T-helper 2 cell treated with Interferon-gamma antibody and Interleukin-4, amounts not matched to agents 5 μg/mL and 100 μg/mL, for 36 hours (primary cell): ENCODE measurements around the gene WASF2.
A peak's percentile ranks its signal among the peaks of the same experiment; 100 is the strongest.
"Not testable (repeated sequence)": the region's sequence is repeated elsewhere in the genome, so short reads cannot be mapped to it uniquely, and the experiment has no call there.

Experiments
- DNase-seq: peaks from one replicate; pipeline ENCODE4 v3.0.0; 2021; ENCODE audit warnings: low spot score
- H3K27ac Mint-ChIP-seq: one replicate; pipeline ENCODE4 v1.8.0; 2021; ENCODE audit warnings: mild to moderate bottlenecking, mixed read lengths
- H3K27me3 Mint-ChIP-seq: one replicate; pipeline ENCODE4 v1.8.0; 2021; ENCODE audit warnings: low read depth, mixed read lengths
- H3K36me3 Mint-ChIP-seq: one replicate; pipeline ENCODE4 v1.8.0; 2021; ENCODE audit warnings: low read depth, mixed read lengths
- H3K4me1 Mint-ChIP-seq: one replicate; pipeline ENCODE4 v1.8.0; 2021; ENCODE audit warnings: low read depth, mixed read lengths
- H3K4me3 Mint-ChIP-seq: one replicate; pipeline ENCODE4 v1.8.0; 2022; ENCODE audit warnings: mild to moderate bottlenecking, moderate library complexity, mixed read lengths
- H3K9me3 Mint-ChIP-seq: one replicate; pipeline ENCODE4 v1.8.0; 2021; ENCODE audit warnings: mixed read lengths

WASF2 gene

DNA sequence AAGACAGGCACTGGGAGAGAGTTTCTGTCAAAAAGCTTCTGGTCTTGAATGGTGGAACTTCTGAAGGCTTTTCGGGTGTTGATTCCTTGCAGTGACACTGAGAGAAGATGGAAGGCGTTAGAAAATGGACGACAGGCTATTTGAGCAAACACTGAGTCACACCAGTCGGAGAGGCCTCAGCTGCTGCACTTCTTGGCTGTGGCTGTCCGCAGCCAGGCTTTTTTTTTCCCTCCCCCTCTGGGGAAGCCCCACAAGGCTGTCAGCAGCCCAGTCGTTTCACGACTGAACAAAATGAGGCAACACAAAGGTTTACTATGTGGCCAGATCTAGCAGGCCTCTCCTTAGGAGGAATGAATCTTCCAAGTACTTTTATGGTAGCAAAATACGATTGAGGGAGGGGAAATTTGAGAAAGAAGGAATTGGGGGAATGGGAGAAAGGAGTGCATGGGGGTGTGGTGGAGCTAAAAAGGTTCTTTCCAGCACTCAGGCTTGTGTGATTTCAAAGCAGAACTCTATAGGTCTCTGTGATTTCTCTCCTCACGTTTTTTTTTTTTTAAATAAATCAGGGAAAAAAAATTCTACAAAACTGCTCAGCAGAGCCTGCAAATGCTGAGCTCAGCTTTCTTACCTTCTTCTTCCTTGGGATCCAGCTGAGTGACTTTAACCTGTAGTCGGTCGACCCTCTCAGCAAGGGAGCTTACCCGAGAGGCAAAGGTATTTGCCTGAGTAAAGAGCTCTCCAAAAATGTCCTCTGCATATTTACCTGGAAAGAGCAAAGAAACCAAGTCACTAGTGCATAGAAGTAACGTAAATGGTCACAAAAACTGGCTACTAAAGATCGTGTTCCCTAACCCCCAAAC, 71.4 kb downstream of the WASF2 start:
- Mint-ChIP-seq H3K4me1 (peaks cover 47% of the 10 kb centered on the region), H3K27me3 (no peaks in the 10 kb centered on the region), H3K36me3 (peaks cover 48% of the 10 kb centered on the region), H3K27ac (peak overlapping the region; percentile 76), H3K9me3 (no peaks in the 10 kb centered on the region), H3K4me3 (peak overlapping the region; percentile 45)
- DNase-seq: peak; percentile 83

DNA sequence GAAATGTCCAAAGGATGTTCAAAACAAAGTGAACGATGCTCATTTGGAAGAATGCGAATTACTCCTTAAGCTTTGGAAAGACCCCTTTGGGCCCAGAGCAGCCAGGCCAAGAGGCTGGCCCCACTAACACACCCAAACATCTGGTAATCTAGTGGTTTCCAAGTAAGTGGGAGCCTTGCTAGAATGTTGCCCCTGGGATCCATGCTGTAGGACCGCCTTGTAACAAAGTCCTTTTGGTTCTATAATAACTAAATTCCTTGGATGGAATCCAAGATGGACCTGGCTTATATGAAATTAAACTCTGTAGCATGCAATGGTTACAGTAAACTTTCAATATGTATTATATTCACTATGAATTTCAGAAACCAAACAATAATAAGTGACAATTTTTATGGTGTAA, 72.3 kb downstream of the WASF2 start:
- peaks cover 44% of the 10 kb centered on the region for H3K4me1 Mint-ChIP-seq
- H3K9me3 Mint-ChIP-seq: no peaks in the 10 kb centered on the region
- DNase-seq: no peak
- no peak overlapping the region for H3K4me3 Mint-ChIP-seq
- H3K27ac Mint-ChIP-seq: peak overlapping the region; percentile 76
- H3K36me3 Mint-ChIP-seq: peaks cover 56% of the 10 kb centered on the region
- no peaks in the 10 kb centered on the region for H3K27me3 Mint-ChIP-seq

DNA sequence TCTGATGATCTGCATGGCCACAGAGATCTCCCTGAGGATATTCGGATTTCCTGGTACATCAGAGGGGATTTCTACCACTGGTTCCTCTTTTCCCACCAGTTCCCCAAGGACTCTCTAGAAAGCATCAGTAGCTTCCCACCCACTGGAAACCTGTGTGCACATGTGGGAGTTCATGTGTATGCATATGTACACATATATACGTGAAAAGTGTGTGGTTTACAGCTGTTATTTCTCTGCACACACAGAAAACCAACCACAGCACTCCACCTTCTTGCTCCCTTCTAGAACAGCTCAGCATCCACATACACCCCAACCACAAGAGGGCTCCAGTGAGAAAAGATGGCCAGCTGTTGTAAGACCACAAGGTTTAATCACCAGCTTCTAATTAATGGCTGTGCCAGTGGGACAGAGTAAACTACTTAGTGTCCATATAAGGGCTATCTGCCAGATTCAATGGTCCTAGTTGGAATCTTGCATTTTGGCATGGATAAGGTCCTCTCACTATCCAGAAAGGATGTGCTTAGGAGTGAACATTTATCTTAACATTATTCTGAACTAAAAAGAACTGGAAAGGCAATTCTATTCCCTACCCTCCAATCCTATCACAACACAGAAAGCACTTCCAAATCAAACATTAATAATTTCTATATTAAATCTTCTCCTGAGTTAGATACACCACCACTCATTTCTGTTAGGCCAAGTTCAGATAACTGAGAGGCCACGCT, 73.4 kb downstream of the WASF2 start:
- Mint-ChIP-seq H3K4me1 (peaks cover 37% of the 10 kb centered on the region), H3K9me3 (no peaks in the 10 kb centered on the region), H3K27me3 (no peaks in the 10 kb centered on the region), H3K36me3 (peaks cover 59% of the 10 kb centered on the region), H3K27ac (peak overlapping the region; percentile 24), H3K4me3 (no peak overlapping the region)
- DNase-seq: peak; percentile 52

DNA sequence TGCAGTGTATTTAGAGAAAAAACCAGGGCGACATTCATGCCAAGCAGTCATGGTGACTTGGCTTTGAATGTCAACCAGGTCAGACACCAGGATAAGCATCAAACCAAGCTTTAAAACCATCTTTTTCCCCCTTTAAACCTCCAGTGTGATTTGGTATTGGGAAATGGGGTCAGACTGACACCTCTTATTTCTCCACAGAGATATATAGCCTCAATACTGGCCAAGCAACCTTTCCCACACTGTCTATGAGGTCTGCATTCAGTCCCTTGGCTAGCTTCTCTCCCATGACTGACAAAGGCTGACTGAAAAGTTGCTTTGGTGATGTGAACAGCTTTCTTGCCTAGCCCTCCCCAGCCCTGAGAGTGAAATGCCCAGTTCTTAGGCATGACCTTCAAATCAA, 75.9 kb downstream of the WASF2 start:
- Mint-ChIP-seq H3K36me3 (peaks cover 69% of the 10 kb centered on the region), H3K4me3 (no peak overlapping the region), H3K9me3 (no peaks in the 10 kb centered on the region), H3K27ac (no peak overlapping the region), H3K4me1 (peaks cover 28% of the 10 kb centered on the region), H3K27me3 (no peaks in the 10 kb centered on the region)
- no peak for DNase-seq

DNA sequence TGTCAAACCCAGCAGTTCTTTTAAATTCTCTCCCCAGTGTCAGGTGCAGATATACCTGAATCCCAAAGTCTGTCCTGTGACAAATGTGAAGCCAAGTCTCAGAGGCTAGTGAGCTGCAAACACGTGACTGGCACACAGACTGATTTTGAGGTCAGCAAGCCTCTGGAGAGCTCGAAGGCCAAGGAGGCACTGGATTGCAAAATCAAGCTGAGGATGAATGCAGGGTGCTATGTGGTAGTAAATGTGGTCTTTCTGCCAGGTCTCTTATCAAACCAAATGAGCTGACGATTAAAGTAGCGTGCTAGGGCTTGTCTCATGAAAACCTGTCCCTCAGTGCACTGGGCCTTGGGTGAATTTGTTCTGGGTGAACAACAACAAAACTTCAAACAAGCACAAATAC, 77.0 kb downstream of the WASF2 start:
- peaks cover 18% of the 10 kb centered on the region for H3K4me1 Mint-ChIP-seq
- H3K9me3 Mint-ChIP-seq: no peaks in the 10 kb centered on the region
- no peak overlapping the region for H3K27ac Mint-ChIP-seq
- no peak overlapping the region for H3K4me3 Mint-ChIP-seq
- peaks cover 66% of the 10 kb centered on the region for H3K36me3 Mint-ChIP-seq
- no peaks in the 10 kb centered on the region for H3K27me3 Mint-ChIP-seq
- DNase-seq: no peak

DNA sequence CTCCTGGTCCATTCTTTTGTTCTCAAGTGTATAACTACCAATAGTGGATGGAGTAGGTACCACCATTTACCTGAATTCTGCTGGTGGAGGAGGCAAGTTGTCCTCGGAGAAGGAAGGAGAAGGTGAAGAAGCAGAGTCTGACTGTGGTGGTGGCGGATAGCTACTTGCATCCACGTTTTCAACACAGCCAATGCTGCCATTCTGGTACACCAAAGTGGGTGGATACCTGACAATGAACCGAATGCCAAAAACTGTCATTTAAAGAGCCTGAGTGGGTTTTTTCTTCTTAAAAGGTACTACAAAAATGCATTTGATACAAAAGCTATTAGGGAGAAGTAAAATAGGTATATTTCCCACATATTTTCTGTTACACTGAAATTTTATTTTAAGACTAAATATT, 77.5 kb downstream of the WASF2 start:
- DNase-seq: no peak
- Mint-ChIP-seq H3K27ac (no peak overlapping the region), H3K27me3 (no peaks in the 10 kb centered on the region), H3K9me3 (no peaks in the 10 kb centered on the region), H3K36me3 (peaks cover 65% of the 10 kb centered on the region), H3K4me1 (peaks cover 15% of the 10 kb centered on the region), H3K4me3 (no peak overlapping the region)

DNA sequence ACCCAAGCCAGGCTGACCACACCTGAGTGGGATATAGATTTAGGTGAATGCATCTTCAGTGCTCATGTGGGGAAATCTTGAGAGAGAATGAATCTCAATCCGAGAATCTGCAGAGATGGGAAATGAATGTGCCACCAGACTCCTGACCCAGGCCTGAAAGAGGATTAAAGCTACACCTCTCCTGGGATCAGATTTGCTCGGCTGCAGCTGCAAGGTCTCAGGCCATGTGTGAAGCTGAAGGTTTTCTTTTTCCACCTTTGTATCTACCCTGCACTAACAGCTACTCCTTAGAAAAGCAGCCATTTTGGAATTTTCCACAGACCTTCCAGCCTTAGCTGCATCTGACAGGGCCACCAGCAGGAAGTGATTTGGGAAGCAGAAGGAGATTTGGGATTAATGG, 79.3 kb downstream of the WASF2 start:
- Mint-ChIP-seq H3K4me1 (peaks cover 4% of the 10 kb centered on the region), H3K4me3 (no peak overlapping the region), H3K27me3 (no peaks in the 10 kb centered on the region), H3K36me3 (peaks cover 58% of the 10 kb centered on the region), H3K27ac (no peak overlapping the region), H3K9me3 (no peaks in the 10 kb centered on the region)
- no peak for DNase-seq

DNA sequence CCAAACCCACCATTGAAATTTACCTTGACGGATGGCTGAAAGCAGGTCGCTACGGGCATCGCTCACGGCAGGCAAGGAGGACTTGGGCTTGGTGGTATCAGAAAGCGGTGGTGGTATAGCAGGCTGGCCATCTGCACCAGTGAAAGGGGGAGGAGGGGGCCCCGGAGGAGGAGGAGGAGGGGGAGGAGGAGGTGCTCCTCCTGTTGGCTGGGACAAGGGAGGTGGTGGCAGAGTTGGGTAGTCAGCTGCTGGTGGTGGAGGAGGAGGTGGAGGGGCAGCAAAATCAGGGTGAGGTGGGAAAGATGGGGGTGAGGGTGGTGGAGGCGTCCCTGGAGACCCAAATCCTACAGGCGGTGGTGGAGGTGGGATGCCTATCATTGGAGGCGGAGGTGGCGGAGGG, 80.3 kb downstream of the WASF2 start:
- peaks cover 51% of the 10 kb centered on the region for H3K36me3 Mint-ChIP-seq
- H3K4me1 Mint-ChIP-seq: no peaks in the 10 kb centered on the region
- H3K9me3 Mint-ChIP-seq: no peaks in the 10 kb centered on the region
- no peaks in the 10 kb centered on the region for H3K27me3 Mint-ChIP-seq
- no peak overlapping the region for H3K4me3 Mint-ChIP-seq
- H3K27ac Mint-ChIP-seq: no peak overlapping the region
- no peak for DNase-seq

DNA sequence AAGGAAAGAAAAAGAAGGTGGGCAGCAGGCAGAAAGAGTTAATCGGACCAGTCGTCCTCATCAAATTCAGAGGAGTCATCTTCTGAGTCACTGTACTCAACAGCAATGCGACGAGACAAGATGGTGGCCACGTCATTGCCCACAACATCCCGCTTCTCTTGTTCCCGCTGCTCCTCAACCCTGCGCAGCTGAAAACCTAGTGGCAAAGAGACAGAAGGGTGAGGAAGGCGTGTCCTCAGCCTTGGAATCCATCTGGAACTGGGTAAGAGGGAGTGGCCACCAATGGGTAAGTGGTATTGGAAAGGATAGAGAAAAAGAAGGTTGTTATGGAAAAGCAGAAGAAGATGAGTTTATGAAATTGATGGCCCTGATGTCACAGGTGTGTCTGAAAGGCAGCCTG, 81.8 kb downstream of the WASF2 start:
- Mint-ChIP-seq H3K4me3 (no peak overlapping the region), H3K9me3 (no peaks in the 10 kb centered on the region), H3K4me1 (peaks cover 11% of the 10 kb centered on the region), H3K27me3 (no peaks in the 10 kb centered on the region), H3K27ac (no peak overlapping the region), H3K36me3 (peaks cover 41% of the 10 kb centered on the region)
- DNase-seq: no peak

DNA sequence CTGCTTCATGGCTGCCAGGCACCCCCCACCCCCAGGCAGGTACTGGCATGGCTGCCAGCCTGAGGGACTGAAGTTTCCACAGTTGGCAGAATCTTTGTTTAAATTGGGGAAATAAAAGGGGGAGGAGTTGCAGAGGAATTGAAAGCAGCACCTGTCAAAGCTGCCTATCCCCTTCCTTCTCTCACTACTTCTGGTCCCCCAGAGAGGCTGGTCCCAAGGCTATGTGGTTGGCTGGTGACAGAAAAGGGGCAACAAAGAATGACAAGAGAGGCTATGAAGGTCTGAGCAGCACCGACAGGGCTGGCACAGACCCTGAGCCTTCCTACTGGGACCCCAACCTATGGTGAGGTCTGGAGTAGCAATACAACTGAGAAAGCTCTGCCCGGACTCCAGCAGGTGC, 83.2 kb downstream of the WASF2 start:
- not testable (repeated sequence) for H3K27me3 Mint-ChIP-seq, H3K9me3 Mint-ChIP-seq, DNase-seq, H3K4me3 Mint-ChIP-seq, H3K27ac Mint-ChIP-seq
- Mint-ChIP-seq H3K36me3 (peaks cover 32% of the 10 kb centered on the region), H3K4me1 (peaks cover 15% of the 10 kb centered on the region)

DNA sequence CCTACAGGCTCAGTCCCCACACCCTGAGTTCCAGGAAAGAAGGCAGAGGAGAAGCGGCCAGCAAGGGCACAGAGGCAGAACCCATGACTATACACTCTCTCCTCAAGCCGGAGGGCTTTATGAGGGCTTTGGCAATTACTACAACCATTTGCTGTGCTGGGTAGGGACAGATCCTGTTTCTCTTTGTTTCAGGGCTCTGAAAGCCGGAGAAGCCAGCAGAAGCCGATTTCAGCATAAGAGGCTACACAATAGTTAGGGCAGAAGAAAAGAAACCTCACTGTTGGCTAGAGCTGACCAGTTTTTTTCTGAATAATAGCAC, 83.6 kb downstream of the WASF2 start:
- Mint-ChIP-seq H3K27ac (no peak overlapping the region), H3K4me1 (peaks cover 17% of the 10 kb centered on the region), H3K27me3 (no peaks in the 10 kb centered on the region), H3K4me3 (no peak overlapping the region), H3K9me3 (no peaks in the 10 kb centered on the region), H3K36me3 (peaks cover 31% of the 10 kb centered on the region)
- no peak for DNase-seq

DNA sequence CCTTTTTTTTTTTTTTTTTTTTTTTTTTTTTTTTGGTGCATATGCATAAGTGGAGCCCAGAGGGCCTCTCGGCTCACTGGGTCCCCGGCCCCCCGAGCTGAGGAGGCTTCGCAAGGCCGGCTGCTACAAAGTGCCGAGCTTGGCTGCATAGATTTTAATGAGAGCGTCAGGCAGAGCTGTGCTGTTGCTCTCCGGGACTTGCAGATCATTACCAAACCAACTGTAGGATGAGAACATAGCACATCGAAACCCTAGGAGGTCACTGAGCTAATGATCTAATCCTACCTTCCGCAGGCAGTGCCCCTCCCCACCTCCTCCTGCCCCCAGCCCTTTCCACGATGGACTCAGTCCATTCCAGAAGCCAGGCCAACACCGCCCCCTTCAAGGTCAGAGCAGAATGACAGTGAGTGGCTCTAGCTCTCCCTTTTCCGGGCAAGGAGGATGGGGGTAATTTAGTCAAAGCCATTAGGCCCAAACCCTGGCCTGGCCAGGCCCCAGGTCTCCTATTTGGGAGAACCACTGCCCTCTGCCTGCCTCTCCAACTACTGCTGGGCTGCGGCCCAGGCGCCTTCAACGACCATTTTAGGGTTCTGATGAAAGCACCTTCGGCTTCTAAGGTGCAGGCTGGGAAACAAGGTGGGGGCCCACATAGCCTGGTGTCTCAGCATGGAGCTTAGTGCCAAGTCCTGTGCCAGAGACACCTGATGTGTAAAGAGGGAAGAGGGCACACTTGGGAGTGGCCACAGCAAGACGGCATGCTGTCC, 84.2 kb downstream of the WASF2 start:
- H3K27me3 Mint-ChIP-seq, H3K27ac Mint-ChIP-seq, H3K4me3 Mint-ChIP-seq, H3K9me3 Mint-ChIP-seq, DNase-seq: not testable (repeated sequence)
- peaks cover 17% of the 10 kb centered on the region for H3K4me1 Mint-ChIP-seq
- peaks cover 26% of the 10 kb centered on the region for H3K36me3 Mint-ChIP-seq

DNA sequence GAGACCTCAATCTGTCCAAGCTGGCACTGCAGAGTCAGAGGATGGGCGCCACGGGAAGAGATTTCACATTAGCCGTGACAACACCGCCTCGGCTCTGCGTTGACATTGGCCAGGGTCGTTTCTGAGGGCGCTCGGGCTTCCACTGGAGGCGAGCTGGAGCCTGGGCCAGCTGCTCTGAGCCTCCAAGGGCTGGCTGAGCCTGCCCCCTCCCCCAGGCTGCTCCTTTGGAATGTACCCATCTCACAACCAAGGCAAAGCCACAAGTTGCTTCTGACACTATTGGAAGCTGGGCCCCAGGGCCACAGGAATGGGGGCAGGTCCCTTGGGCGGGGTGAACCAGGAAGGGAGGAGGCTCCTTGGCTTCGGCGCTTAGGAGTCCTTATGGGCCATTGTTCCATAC, 84.9 kb downstream of the WASF2 start:
- DNase-seq: no peak
- peaks cover 22% of the 10 kb centered on the region for H3K36me3 Mint-ChIP-seq
- H3K4me1 Mint-ChIP-seq: peaks cover 17% of the 10 kb centered on the region

DNA sequence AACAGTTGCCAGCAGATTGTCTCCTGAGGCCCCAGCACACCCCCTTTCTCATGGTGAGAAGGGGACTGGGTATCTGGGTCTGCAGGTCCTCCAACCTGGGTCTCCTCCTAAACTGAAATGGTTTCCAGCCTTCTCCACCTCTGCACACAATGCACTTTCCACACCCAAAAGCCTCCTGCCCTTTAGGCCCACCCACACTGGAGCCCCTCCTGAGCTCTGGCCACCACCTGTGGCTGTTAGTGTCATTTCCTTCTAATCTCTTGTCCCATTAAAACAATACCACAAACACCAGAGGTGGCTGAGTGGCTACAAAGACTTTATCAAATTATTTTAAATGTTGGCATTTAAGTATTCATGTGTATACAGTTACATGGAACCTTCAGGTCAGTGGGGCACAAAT, 86.0 kb downstream of the WASF2 start:
- peaks cover 20% of the 10 kb centered on the region for H3K36me3 Mint-ChIP-seq
- H3K9me3 Mint-ChIP-seq: no peaks in the 10 kb centered on the region
- no peaks in the 10 kb centered on the region for H3K27me3 Mint-ChIP-seq
- no peak for DNase-seq
- peaks cover 17% of the 10 kb centered on the region for H3K4me1 Mint-ChIP-seq
- H3K27ac Mint-ChIP-seq: peak overlapping the region; percentile 68
- no peak overlapping the region for H3K4me3 Mint-ChIP-seq

More for the DNA sequence above, 84.9 kb downstream of the WASF2 start:
- no peaks in the 10 kb centered on the region for H3K27me3 Mint-ChIP-seq
- H3K9me3 Mint-ChIP-seq: no peaks in the 10 kb centered on the region
- H3K4me3 Mint-ChIP-seq: no peak overlapping the region
- no peak overlapping the region for H3K27ac Mint-ChIP-seq
